ENCODE data around the gene LHFPL6. TPM values are rescaled to one million over a fixed set of nuclear protein-coding genes. Genes with fewer than 3 reads are reported as not detected.

LHFPL6 gene
- total and polyA plus RNA-seq, 12 donors = 41.5 to 65.8 (median 55.4) TPM

- 55 to 70% methylated on average over 3 of the region's 3 CpGs for WGBS, 2 donors
- Histone ChIP-seq H3K4me1 (peaks cover 17 to 82% (median 63%) of the 10 kb centered on the region in 9 donors), H3K27me3 (no peaks in the 10 kb centered on the region), H3K36me3 (no peaks in the 10 kb centered on the region), H3K9me3 (no peaks in the 10 kb centered on the region), H3K27ac (no peak overlapping the region), H3K4me3 (no peak overlapping the region)
- no peak for TF ChIP-seq CTCF (IDR thresholded peaks at IDR 0.05)
- ATAC-seq (no peak), DNase-seq (no peak)
- intact Hi-C loops (cut with DNase I) = no loop called here
These were observed 69.3 kb downstream of the LHFPL6 start for GRCh38 chr13:39533651-39534150.

GRCh38 chr13:39531646-39532045, 71.3 kb downstream of the LHFPL6 start:
- DNase-seq (no peak), ATAC-seq (no peak)
- intact Hi-C loops (cut with DNase I) = no loop called here
- no peaks in the 10 kb centered on the region for H3K36me3 ChIP-seq
- H3K4me3 ChIP-seq = no peak overlapping the region
- WGBS, 2 donors = 81 to 83% methylated on average over 6 of the region's 6 CpGs
- TF ChIP-seq CTCF (IDR thresholded peaks at IDR 0.05) = no peak
- peaks cover 15 to 90% (median 69%) of the 10 kb centered on the region in 9 donors for H3K4me1 ChIP-seq
- H3K27ac ChIP-seq = peak overlapping the region in 1 of 10 donors; percentile 59
- H3K27me3 ChIP-seq = no peaks in the 10 kb centered on the region
- no peaks in the 10 kb centered on the region for H3K9me3 ChIP-seq

- ATAC-seq = no peak
- H3K27ac ChIP-seq = peak overlapping the region in 2 of 10 donors; percentile 26 to 59
- DNase-seq = no peak
- H3K4me3 ChIP-seq = no peak overlapping the region
- TF ChIP-seq CTCF (IDR thresholded peaks at IDR 0.05) = no peak
- H3K4me1 ChIP-seq = peaks cover 10 to 90% (median 68%) of the 10 kb centered on the region in 9 donors
- no peaks in the 10 kb centered on the region for H3K36me3 ChIP-seq
- intact Hi-C loops (cut with DNase I) = no loop called here
- H3K27me3 ChIP-seq = no peaks in the 10 kb centered on the region
- 22 to 33% methylated on average over 3 of the region's 3 CpGs for WGBS, 2 donors
- H3K9me3 ChIP-seq = no peaks in the 10 kb centered on the region
These were observed 72.1 kb downstream of the LHFPL6 start for GRCh38 chr13:39530916-39531315.

GRCh38 chr13:39528661-39528980, 74.4 kb downstream of the LHFPL6 start:
- H3K4me1 ChIP-seq = peaks cover 10 to 89% (median 74%) of the 10 kb centered on the region in 9 donors
- no peak for TF ChIP-seq CTCF (IDR thresholded peaks at IDR 0.05)

More at GRCh38 chr13:39528661-39528980, 74.4 kb downstream of the LHFPL6 start:
- intact Hi-C loops (cut with DNase I) = loop anchor here in 2 of 10 donors (5.0 to 10.0 kb wide), 3 partner anchors 39 to 114 kb away; no protein-coding TSS in a partner anchor
- H3K4me3 ChIP-seq = no peak overlapping the region
- H3K27me3 ChIP-seq = no peaks in the 10 kb centered on the region
- DNase-seq (no peak), ATAC-seq (no peak)
- H3K27ac ChIP-seq = peak overlapping the region in 4 of 10 donors; percentile 26 to 63 (median 32)
- H3K9me3 ChIP-seq = no peaks in the 10 kb centered on the region
- 62 to 66% methylated on average over 3 of the region's 3 CpGs for WGBS, 2 donors
- H3K36me3 ChIP-seq = no peaks in the 10 kb centered on the region

Data from heart right ventricle (tissue), 16 donors.